SK-N-SH (cell line): ENCODE data around the gene CDHR2. TPM values are rescaled to one million over a fixed set of nuclear protein-coding genes. Genes with fewer than 3 reads are reported as not detected.

Experiments
- CTCF ChIA-PET: fragments of 300-600, 350-600 bp; formaldehyde crosslinking; extraction: SDS; loops from one replicate; lab custom pipeline; 2021; lab: Yijun Ruan, JAX
- POLR2A ChIA-PET: fragments of 350-600 bp; sonication (Branson Sonifier 250); formaldehyde crosslinking; extraction: SDS; loops from one replicate; lab custom pipeline; 2020; ENCODE audit warnings: antibody characterized with exemption, inconsistent platforms; lab: Yijun Ruan, JAX
- DNase-seq: peaks from one replicate; pipeline ENCODE4 v3.0.0; 2012
- H2AFZ ChIP-seq: fragments of 200-600 bp; sonication (generic); 2 replicates; pipeline ENCODE4 v1.8.1; 2016; ENCODE audit warnings: antibody characterized with exemption, mild to moderate bottlenecking, low read depth
- H3F3A ChIP-seq: fragments of 200-600 bp; sonication (generic); replicated peaks from 2 replicates; pipeline ENCODE3; 2016; ENCODE audit warnings: antibody characterized with exemption, mild to moderate bottlenecking; ENCODE audit not compliant: insufficient read depth
- H3K27ac ChIP-seq, 2 experiments: fragments of 200-500 bp in 1 of 2; fragments of 200-600 bp in 1 of 2; sonication (Bioruptor generic) in 1 of 2; sonication (generic), shearing (Covaris generic) in 1 of 2; 2 replicates each; pipeline versions ENCODE4 v1.5.1 to v1.6.1; 2014 to 2016; ENCODE audit warnings: low read depth in 2 of 2, inconsistent platforms in 1 of 2, low read length in 1 of 2, mild to moderate bottlenecking in 1 of 2, mixed read lengths in 1 of 2
- H3K27me3 ChIP-seq: fragments of 200-600 bp; sonication (generic), shearing (Covaris generic); 2 replicates; pipeline ENCODE4 v1.6.1; 2016; ENCODE audit warnings: mixed run types; ENCODE audit not compliant: insufficient read depth
- H3K36me3 ChIP-seq, 2 experiments: fragments of 200-500 bp in 1 of 2; fragments of 200-600 bp in 1 of 2; sonication (Bioruptor generic) in 1 of 2; sonication (generic) in 1 of 2; replicated peaks in 1 of 2; 2 replicates each; pipeline versions ENCODE3 to v1.5.1; 2014 to 2016; ENCODE audit warnings: low read length in 1 of 2, mild to moderate bottlenecking in 1 of 2; ENCODE audit not compliant: insufficient read depth in 2 of 2, control insufficient read depth in 1 of 2
- H3K4me1 ChIP-seq, 2 experiments: fragments of 200-500 bp in 1 of 2; fragments of 200-600 bp in 1 of 2; sonication (Bioruptor generic) in 1 of 2; sonication (generic), shearing (Covaris generic) in 1 of 2; 2 replicates each; pipeline versions ENCODE4 v1.5.1 to v1.6.1; 2014 to 2016; ENCODE audit warnings: low read depth in 1 of 2, low read length in 1 of 2, mixed run types in 1 of 2; ENCODE audit not compliant: insufficient read depth in 2 of 2, control insufficient read depth in 1 of 2
- H3K4me2 ChIP-seq: fragments of 200-600 bp; sonication (generic), shearing (Covaris generic); 2 replicates; pipeline ENCODE4 v1.6.1; 2017; ENCODE audit warnings: mixed run types
- H3K4me3 ChIP-seq, 2 experiments: fragments of 200-500 bp in 1 of 2; fragments of 200-600 bp in 1 of 2; sonication (Bioruptor generic) in 1 of 2; sonication (generic), shearing (Covaris generic) in 1 of 2; 2 replicates each; pipeline versions ENCODE4 v1.5.1 to v1.8.1; 2014 to 2016; ENCODE audit warnings: low read depth in 2 of 2, inconsistent platforms in 1 of 2, low read length in 1 of 2, mild to moderate bottlenecking in 1 of 2, mixed read lengths in 1 of 2, moderate library complexity in 1 of 2
- H3K79me2 ChIP-seq: fragments of 200-600 bp; sonication (generic); 2 replicates; pipeline ENCODE4 v1.8.1; 2017; ENCODE audit warnings: mild to moderate bottlenecking; ENCODE audit not compliant: insufficient read depth
- H3K9ac ChIP-seq: fragments of 200-600 bp; sonication (generic); 2 replicates; pipeline ENCODE4 v1.6.1; 2017; ENCODE audit warnings: mixed run types
- H3K9me2 ChIP-seq: fragments of 200-600 bp; sonication (generic); 2 replicates; pipeline ENCODE4 v1.6.1; 2017; ENCODE audit warnings: mixed run types
- H3K9me3 ChIP-seq: fragments of 200-600 bp; sonication (generic); 2 replicates; pipeline ENCODE4 v1.6.1; 2017; ENCODE audit warnings: mixed run types, mild to moderate bottlenecking, moderate library complexity
- H4K20me1 ChIP-seq: fragments of 200-600 bp; sonication (generic); 2 replicates; pipeline ENCODE4 v1.6.1; 2017; ENCODE audit warnings: mild to moderate bottlenecking, mixed run types; ENCODE audit not compliant: insufficient read depth
- CHD2 ChIP-seq: fragments of 150-350 bp; IDR thresholded peaks from 2 replicates; pipeline ENCODE4 v1.6.1; 2018; ENCODE audit warnings: low read length; ENCODE audit not compliant: partially characterized antibody
- EP300 ChIP-seq, 2 experiments: IDR thresholded peaks; 2 replicates each; pipeline versions ENCODE4 v1.4.0 to v1.6.1; 2012; ENCODE audit warnings: borderline replicate concordance in 1 of 2, low read depth in 1 of 2, low read length in 1 of 2
- EZH2phosphoT487 ChIP-seq: fragments of 200-600 bp; sonication (generic); IDR thresholded peaks from 2 replicates; pipeline ENCODE4 v1.6.1; 2017; ENCODE audit warnings: low read depth, mixed run types, mild to moderate bottlenecking, antibody characterized with exemption, moderate library complexity, borderline replicate concordance
- FOSL2 ChIP-seq: IDR thresholded peaks from 2 replicates; pipeline ENCODE4 v1.4.0; 2012; ENCODE audit warnings: low read depth, mild to moderate bottlenecking, moderate library complexity, borderline replicate concordance
- FOXJ3 ChIP-seq: sonication (generic); formaldehyde crosslinking; IDR thresholded peaks from 2 replicates; pipeline ENCODE4 v1.5.1; 2020; ENCODE audit warnings: mild to moderate bottlenecking, missing genetic modification reagents
- GATA2 ChIP-seq: sonication (generic); formaldehyde crosslinking; IDR thresholded peaks from 2 replicates; pipeline ENCODE4 v1.5.0; 2020; ENCODE audit warnings: mild to moderate bottlenecking, missing genetic modification reagents
- JUND ChIP-seq: IDR thresholded peaks from 2 replicates; pipeline ENCODE4 v1.4.0; 2012
- MEF2A ChIP-seq: IDR thresholded peaks from 2 replicates; pipeline ENCODE4 v1.4.0; 2012; ENCODE audit warnings: low read depth, borderline replicate concordance
- MXI1 ChIP-seq: IDR thresholded peaks from 2 replicates; pipeline ENCODE4 v1.6.1; 2012; ENCODE audit warnings: mild to moderate bottlenecking, low read depth, low read length, improper control_type of control experiment
- NFIC ChIP-seq: IDR thresholded peaks from 2 replicates; pipeline ENCODE4 v1.4.0; 2012; ENCODE audit warnings: borderline replicate concordance
- POLR2AphosphoS5 ChIP-seq: IDR thresholded peaks from 2 replicates; pipeline ENCODE4 v1.6.1; 2012; ENCODE audit warnings: low read depth, low read length
- RAD21 ChIP-seq: IDR thresholded peaks from 2 replicates; pipeline ENCODE4 v1.6.1; 2012; ENCODE audit warnings: mild to moderate bottlenecking, low read length
- RFX5 ChIP-seq: IDR thresholded peaks from 2 replicates; pipeline ENCODE4 v1.6.1; 2012; ENCODE audit warnings: mild to moderate bottlenecking, improper control_type of control experiment, low read length
- SIN3A ChIP-seq: IDR thresholded peaks from 2 replicates; pipeline ENCODE4 v1.6.1; 2012; ENCODE audit warnings: low read depth, mild to moderate bottlenecking, low read length, moderate library complexity, borderline replicate concordance
- TCF12 ChIP-seq: IDR thresholded peaks from 2 replicates; pipeline ENCODE4 v1.4.0; 2012
- TEAD4 ChIP-seq: IDR thresholded peaks from 2 replicates; pipeline ENCODE4 v1.4.0; 2012; ENCODE audit warnings: mild to moderate bottlenecking, borderline replicate concordance; ENCODE audit not compliant: insufficient read depth
- YY1 ChIP-seq: IDR thresholded peaks from 2 replicates; pipeline ENCODE4 v1.4.0; 2012; ENCODE audit warnings: low read depth, mild to moderate bottlenecking
- WGBS: methylation state at CpG from one replicate; pipeline ENCODE4 v1.1.6; 2017; ENCODE audit warnings: low lambda C conversion rate; 5-methylcytosine and 5-hydroxymethylcytosine counted together
- polyA plus RNA-seq, 3 experiments: library from polyadenylated mRNA; depleted of rRNA; stranded (reverse); fragments of >200 nt; gene quantifications; 2 replicates each; pipeline ENCODE4 v1.2.3, GENCODE V29; 2012
- TF ChIP-seq, protein P1 (sequence below): IDR thresholded peaks from 2 replicates; pipeline ENCODE4 v1.4.0; 2012; ENCODE audit warnings: low read depth
- TF ChIP-seq, protein P2 (sequence below): IDR thresholded peaks from 2 replicates; pipeline ENCODE4 v1.4.0; 2012; ENCODE audit warnings: low read depth, borderline replicate concordance
- TF ChIP-seq, protein P3 (sequence below): IDR thresholded peaks from 2 replicates; pipeline ENCODE4 v1.4.0; 2012; ENCODE audit warnings: low read depth, borderline replicate concordance
- TF ChIP-seq, protein P4 (sequence below): IDR thresholded peaks from 2 replicates; pipeline ENCODE4 v1.6.1; 2012; ENCODE audit warnings: mild to moderate bottlenecking, low read depth, low read length, moderate library complexity
- TF ChIP-seq, protein P5 (sequence below): IDR thresholded peaks from 2 replicates; pipeline ENCODE4; 2012
- TF ChIP-seq, protein P6 (sequence below): fragments of 150-350 bp; IDR thresholded peaks from 2 replicates; pipeline ENCODE4 v1.6.1; 2016; ENCODE audit warnings: mild to moderate bottlenecking, low read depth, low read length

The CDHR2 gene
- polyA plus RNA-seq, 1 of the 3 experiments (the other 2 are of a cell fraction), result not detected

DNA sequence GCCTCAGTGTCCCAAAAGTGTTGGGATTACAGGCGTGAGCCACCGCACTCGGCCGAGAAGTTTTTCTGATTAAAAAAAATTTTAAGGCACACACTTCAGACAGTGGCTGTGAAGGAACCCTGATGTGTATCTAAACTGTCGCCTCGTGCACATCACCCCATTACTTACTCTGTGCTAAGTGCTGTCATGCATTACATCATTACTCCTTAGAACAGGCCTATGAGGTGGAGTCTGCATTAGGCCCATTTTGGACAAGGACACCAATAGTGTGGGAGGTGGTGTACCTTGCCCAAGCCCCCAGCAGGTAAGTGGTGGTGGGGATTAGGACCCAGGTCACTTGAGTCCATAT lies 3.8 kb upstream of the CDHR2 start (continued):
- TF ChIP-seq, protein P1, sequence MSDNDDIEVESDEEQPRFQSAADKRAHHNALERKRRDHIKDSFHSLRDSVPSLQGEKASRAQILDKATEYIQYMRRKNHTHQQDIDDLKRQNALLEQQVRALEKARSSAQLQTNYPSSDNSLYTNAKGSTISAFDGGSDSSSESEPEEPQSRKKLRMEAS, result no peak
- TF ChIP-seq RFX5, result no peak
- TF ChIP-seq, protein P2, sequence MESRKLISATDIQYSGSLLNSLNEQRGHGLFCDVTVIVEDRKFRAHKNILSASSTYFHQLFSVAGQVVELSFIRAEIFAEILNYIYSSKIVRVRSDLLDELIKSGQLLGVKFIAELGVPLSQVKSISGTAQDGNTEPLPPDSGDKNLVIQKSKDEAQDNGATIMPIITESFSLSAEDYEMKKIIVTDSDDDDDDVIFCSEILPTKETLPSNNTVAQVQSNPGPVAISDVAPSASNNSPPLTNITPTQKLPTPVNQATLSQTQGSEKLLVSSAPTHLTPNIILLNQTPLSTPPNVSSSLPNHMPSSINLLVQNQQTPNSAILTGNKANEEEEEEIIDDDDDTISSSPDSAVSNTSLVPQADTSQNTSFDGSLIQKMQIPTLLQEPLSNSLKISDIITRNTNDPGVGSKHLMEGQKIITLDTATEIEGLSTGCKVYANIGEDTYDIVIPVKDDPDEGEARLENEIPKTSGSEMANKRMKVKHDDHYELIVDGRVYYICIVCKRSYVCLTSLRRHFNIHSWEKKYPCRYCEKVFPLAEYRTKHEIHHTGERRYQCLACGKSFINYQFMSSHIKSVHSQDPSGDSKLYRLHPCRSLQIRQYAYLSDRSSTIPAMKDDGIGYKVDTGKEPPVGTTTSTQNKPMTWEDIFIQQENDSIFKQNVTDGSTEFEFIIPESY, result no peak
- TF ChIP-seq, protein P3, sequence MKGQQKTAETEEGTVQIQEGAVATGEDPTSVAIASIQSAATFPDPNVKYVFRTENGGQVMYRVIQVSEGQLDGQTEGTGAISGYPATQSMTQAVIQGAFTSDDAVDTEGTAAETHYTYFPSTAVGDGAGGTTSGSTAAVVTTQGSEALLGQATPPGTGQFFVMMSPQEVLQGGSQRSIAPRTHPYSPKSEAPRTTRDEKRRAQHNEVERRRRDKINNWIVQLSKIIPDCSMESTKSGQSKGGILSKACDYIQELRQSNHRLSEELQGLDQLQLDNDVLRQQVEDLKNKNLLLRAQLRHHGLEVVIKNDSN, result no peak
- no peak for TF ChIP-seq CHD2
- TF ChIP-seq TCF12, result no peak
- TF ChIP-seq EZH2phosphoT487, result no peak
- no peak for TF ChIP-seq MEF2A

DNA sequence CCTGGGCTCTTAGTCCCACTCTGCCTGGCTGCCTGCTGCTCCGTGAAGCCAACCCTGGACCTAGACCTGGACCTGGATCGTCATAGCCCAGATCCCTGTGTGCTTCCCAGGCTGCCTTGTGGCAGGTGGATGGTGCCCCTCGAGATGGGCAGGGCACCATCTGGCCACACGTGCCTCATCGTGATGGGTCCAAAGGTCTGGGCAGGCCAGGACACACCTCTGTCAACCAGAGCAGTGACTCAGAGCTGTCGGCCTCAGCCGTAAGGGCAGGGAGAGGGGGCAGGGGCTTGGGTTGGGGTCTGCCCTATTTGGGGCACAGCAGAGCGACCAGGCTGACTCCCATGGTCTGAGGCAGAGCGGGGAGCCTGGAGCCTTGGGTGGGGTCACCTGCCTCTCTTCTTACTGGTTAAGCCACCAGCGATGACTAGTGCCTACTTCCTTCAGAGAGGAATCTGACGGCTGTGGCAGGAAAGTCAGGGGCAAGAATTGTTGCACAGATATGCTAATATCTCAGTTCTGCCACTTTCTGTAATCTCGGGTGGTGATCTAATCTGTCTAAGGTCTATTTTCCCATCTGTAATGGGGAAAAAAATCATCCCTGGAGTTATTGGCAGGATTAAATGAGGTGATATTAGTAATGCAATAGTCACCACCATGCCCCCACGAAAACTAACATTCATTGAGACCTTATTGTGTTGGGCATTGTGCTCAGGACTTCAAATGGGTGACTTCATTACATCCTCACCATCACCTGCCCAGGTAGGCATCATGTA lies 3.2 kb upstream of the CDHR2 start:
- Histone ChIP-seq H2AFZ (no peak overlapping the region), H3F3A (no peaks in the 10 kb centered on the region), H3K4me1 (peaks cover 10 to 14% of the 10 kb centered on the region in 2 experiments; a peak in 2 of 4 replicates), H3K9ac (no peak overlapping the region), H3K4me3 (no peak overlapping the region), H3K27me3 (no peaks in the 10 kb centered on the region), H4K20me1 (no peaks in the 10 kb centered on the region), H3K9me2 (no peaks in the 10 kb centered on the region), H3K36me3 (no peaks in the 10 kb centered on the region), H3K79me2 (no peaks in the 10 kb centered on the region), H3K9me3 (no peaks in the 10 kb centered on the region), H3K4me2 (no peak overlapping the region), H3K27ac (no peak overlapping the region)
- 62% methylated on average over 10 of the region's 13 CpGs for whole genome bisulfite sequencing
- no peak for DNase-seq
- POLR2A ChIA-PET, result interaction anchor here (1.8 kb wide), 1 partner anchor 9 kb away, joined by 10 read pairs; the partner anchor contains the start of gene RNF44
- CTCF ChIA-PET, result no interaction called here
- TF ChIP-seq FOXJ3 (CRISPR knock-in tag) (no peak), MEF2A (no peak), JUND (no peak), MXI1 (no peak), FOSL2 (no peak), SIN3A (no peak), YY1 (no peak), POLR2AphosphoS5 (no peak), RFX5 (no peak), TCF12 (no peak), GATA2 (CRISPR knock-in tag) (no peak), RAD21 (no peak), TEAD4 (no peak), NFIC (no peak), EP300 (IDR thresholded peaks at IDR 0.05; ENCODE audit: borderline replicate concordance in 1 of 2, low read depth in 1 of 2, low read length in 1 of 2) (no peak)
- TF ChIP-seq, protein P4, sequence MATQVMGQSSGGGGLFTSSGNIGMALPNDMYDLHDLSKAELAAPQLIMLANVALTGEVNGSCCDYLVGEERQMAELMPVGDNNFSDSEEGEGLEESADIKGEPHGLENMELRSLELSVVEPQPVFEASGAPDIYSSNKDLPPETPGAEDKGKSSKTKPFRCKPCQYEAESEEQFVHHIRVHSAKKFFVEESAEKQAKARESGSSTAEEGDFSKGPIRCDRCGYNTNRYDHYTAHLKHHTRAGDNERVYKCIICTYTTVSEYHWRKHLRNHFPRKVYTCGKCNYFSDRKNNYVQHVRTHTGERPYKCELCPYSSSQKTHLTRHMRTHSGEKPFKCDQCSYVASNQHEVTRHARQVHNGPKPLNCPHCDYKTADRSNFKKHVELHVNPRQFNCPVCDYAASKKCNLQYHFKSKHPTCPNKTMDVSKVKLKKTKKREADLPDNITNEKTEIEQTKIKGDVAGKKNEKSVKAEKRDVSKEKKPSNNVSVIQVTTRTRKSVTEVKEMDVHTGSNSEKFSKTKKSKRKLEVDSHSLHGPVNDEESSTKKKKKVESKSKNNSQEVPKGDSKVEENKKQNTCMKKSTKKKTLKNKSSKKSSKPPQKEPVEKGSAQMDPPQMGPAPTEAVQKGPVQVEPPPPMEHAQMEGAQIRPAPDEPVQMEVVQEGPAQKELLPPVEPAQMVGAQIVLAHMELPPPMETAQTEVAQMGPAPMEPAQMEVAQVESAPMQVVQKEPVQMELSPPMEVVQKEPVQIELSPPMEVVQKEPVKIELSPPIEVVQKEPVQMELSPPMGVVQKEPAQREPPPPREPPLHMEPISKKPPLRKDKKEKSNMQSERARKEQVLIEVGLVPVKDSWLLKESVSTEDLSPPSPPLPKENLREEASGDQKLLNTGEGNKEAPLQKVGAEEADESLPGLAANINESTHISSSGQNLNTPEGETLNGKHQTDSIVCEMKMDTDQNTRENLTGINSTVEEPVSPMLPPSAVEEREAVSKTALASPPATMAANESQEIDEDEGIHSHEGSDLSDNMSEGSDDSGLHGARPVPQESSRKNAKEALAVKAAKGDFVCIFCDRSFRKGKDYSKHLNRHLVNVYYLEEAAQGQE, result no peak
- TF ChIP-seq, protein P5, sequence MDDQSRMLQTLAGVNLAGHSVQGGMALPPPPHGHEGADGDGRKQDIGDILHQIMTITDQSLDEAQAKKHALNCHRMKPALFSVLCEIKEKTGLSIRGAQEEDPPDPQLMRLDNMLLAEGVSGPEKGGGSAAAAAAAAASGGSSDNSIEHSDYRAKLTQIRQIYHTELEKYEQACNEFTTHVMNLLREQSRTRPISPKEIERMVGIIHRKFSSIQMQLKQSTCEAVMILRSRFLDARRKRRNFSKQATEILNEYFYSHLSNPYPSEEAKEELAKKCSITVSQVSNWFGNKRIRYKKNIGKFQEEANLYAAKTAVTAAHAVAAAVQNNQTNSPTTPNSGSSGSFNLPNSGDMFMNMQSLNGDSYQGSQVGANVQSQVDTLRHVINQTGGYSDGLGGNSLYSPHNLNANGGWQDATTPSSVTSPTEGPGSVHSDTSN, result no peak
- TF ChIP-seq, protein P6, sequence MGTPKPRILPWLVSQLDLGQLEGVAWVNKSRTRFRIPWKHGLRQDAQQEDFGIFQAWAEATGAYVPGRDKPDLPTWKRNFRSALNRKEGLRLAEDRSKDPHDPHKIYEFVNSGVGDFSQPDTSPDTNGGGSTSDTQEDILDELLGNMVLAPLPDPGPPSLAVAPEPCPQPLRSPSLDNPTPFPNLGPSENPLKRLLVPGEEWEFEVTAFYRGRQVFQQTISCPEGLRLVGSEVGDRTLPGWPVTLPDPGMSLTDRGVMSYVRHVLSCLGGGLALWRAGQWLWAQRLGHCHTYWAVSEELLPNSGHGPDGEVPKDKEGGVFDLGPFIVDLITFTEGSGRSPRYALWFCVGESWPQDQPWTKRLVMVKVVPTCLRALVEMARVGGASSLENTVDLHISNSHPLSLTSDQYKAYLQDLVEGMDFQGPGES, result no peak
